Stomach smooth muscle (tissue), 2 donors: Measurements from ENCODE around the gene SMTNL2.

ENCODE experiments used
- H3K27ac ChIP-seq: one replicate; pipeline ENCODE4 v1.7.0; 2013; ENCODE audit warnings: mild to moderate bottlenecking, low read length, inconsistent platforms
- H3K27me3 ChIP-seq, 2 donors: one replicate each; pipeline ENCODE4 v1.7.0; 2013; ENCODE audit warnings: low read length in 2 of 2; ENCODE audit not compliant: insufficient read depth in 2 of 2, control insufficient read depth in 1 of 2
- H3K36me3 ChIP-seq, 2 donors: one replicate each; pipeline ENCODE4 v1.7.0; 2013; ENCODE audit warnings: low read length in 2 of 2; ENCODE audit not compliant: control insufficient read depth in 2 of 2, insufficient read depth in 2 of 2
- H3K4me1 ChIP-seq: one replicate; pipeline ENCODE4 v1.7.0; 2013; ENCODE audit warnings: low read length; ENCODE audit not compliant: control insufficient read depth, insufficient read depth
- H3K4me3 ChIP-seq, 2 donors: one replicate each; pipeline ENCODE4 v1.7.0; 2013; ENCODE audit warnings: low read length in 2 of 2
- H3K9ac ChIP-seq, 2 donors: one replicate each; pipeline ENCODE4 v1.7.0; 2013; ENCODE audit warnings: low read length in 2 of 2, mild to moderate bottlenecking in 1 of 2
- H3K9me3 ChIP-seq, 2 donors: one replicate each; pipeline ENCODE4 v1.7.0; 2013; ENCODE audit warnings: low read length in 2 of 2; ENCODE audit not compliant: control insufficient read depth in 2 of 2
- donor health status: healthy.
- donor health status: Pancreatic carcinoma.

The SMTNL2 gene

GRCh38 chr17:4584101-4584916, at the start of gene SMTNL2:
SMTNL2 (plus strand) TSS chr17:4584529; CDS start chr17:4584606, 77 bp downstream.
- Histone ChIP-seq H3K4me1 (peaks cover 11% of the 10 kb centered on the region), H3K9ac (no peak within 1 kb of the TSS), H3K27me3 (peaks cover 27 to 39% of the 10 kb centered on the region in 2 donors), H3K36me3 (no peaks in the 10 kb centered on the region), H3K27ac (no peak within 1 kb of the TSS), H3K4me3 (peak within 1 kb of the TSS; percentile 51 to 67), H3K9me3 (no peaks in the 10 kb centered on the region)

- Histone ChIP-seq H3K9ac (no peak overlapping the region), H3K27me3 (peaks cover 0 to 2% of the 10 kb centered on the region in 2 donors), H3K9me3 (no peaks in the 10 kb centered on the region), H3K27ac (no peak overlapping the region), H3K36me3 (peaks cover 0 to 7% of the 10 kb centered on the region in 2 donors), H3K4me1 (peaks cover 54% of the 10 kb centered on the region), H3K4me3 (no peak overlapping the region)
Measured at GRCh38 chr17:4534928-4535666, 49.2 kb upstream of the SMTNL2 start.

- Histone ChIP-seq H3K4me3 (peak overlapping the region in 1 of 2 donors; percentile 40), H3K27ac (no peak overlapping the region), H3K27me3 (peaks cover 0 to 2% of the 10 kb centered on the region in 2 donors), H3K36me3 (peaks cover 0 to 10% of the 10 kb centered on the region in 2 donors), H3K9me3 (no peaks in the 10 kb centered on the region), H3K9ac (no peak overlapping the region), H3K4me1 (peaks cover 54% of the 10 kb centered on the region)
Measured at GRCh38 chr17:4535667-4536258, 48.6 kb upstream of the SMTNL2 start.

GRCh38 chr17:4536259-4536741, 48.0 kb upstream of the SMTNL2 start:
- Histone ChIP-seq H3K27me3 (peaks cover 0 to 2% of the 10 kb centered on the region in 2 donors), H3K4me1 (peaks cover 54% of the 10 kb centered on the region), H3K9ac (no peak overlapping the region), H3K27ac (no peak overlapping the region), H3K4me3 (peak overlapping the region in 1 of 2 donors; percentile 40), H3K36me3 (peaks cover 0 to 11% of the 10 kb centered on the region in 2 donors), H3K9me3 (no peaks in the 10 kb centered on the region)

- Histone ChIP-seq H3K27ac (peak overlapping the region; percentile 41), H3K4me3 (no peak overlapping the region), H3K9ac (no peak overlapping the region), H3K4me1 (peaks cover 54% of the 10 kb centered on the region), H3K9me3 (no peaks in the 10 kb centered on the region), H3K36me3 (peaks cover 1 to 13% of the 10 kb centered on the region in 2 donors), H3K27me3 (peaks cover 0 to 2% of the 10 kb centered on the region in 2 donors)
Measured at GRCh38 chr17:4536742-4537411, 47.5 kb upstream of the SMTNL2 start.

GRCh38 chr17:4537451-4538235, 46.7 kb upstream of the SMTNL2 start:
- H3K4me1 ChIP-seq, result peaks cover 54% of the 10 kb centered on the region
- H3K27me3 ChIP-seq, result no peaks in the 10 kb centered on the region
- H3K9ac ChIP-seq, result no peak overlapping the region
- H3K4me3 ChIP-seq, result peak overlapping the region in 1 of 2 donors; percentile 3
- H3K36me3 ChIP-seq, result peaks cover 9 to 20% of the 10 kb centered on the region in 2 donors
- no peaks in the 10 kb centered on the region for H3K9me3 ChIP-seq
- peak overlapping the region; percentile 41 for H3K27ac ChIP-seq

GRCh38 chr17:4538236-4539002, 45.9 kb upstream of the SMTNL2 start:
- no peak overlapping the region for H3K4me3 ChIP-seq
- H3K36me3 ChIP-seq, result peaks cover 12 to 25% of the 10 kb centered on the region in 2 donors
- H3K27ac ChIP-seq, result no peak overlapping the region
- no peaks in the 10 kb centered on the region for H3K27me3 ChIP-seq
- no peaks in the 10 kb centered on the region for H3K9me3 ChIP-seq
- H3K4me1 ChIP-seq, result peaks cover 50% of the 10 kb centered on the region
- H3K9ac ChIP-seq, result no peak overlapping the region

- H3K4me1 ChIP-seq, result peaks cover 50% of the 10 kb centered on the region
- no peak overlapping the region for H3K27ac ChIP-seq
- no peak overlapping the region for H3K9ac ChIP-seq
- no peak overlapping the region for H3K4me3 ChIP-seq
- H3K9me3 ChIP-seq, result no peaks in the 10 kb centered on the region
- no peaks in the 10 kb centered on the region for H3K27me3 ChIP-seq
- H3K36me3 ChIP-seq, result peaks cover 12 to 25% of the 10 kb centered on the region in 2 donors
Measured at GRCh38 chr17:4539025-4539424, 45.3 kb upstream of the SMTNL2 start.

GRCh38 chr17:4539576-4540223, 44.6 kb upstream of the SMTNL2 start:
- no peak overlapping the region for H3K9ac ChIP-seq
- no peak overlapping the region for H3K4me3 ChIP-seq
- no peaks in the 10 kb centered on the region for H3K27me3 ChIP-seq
- peaks cover 12 to 25% of the 10 kb centered on the region in 2 donors for H3K36me3 ChIP-seq
- H3K4me1 ChIP-seq, result peaks cover 43% of the 10 kb centered on the region
- no peak overlapping the region for H3K27ac ChIP-seq
- H3K9me3 ChIP-seq, result no peaks in the 10 kb centered on the region
